Upper lobe of right lung (tissue), 1 donor: ENCODE data around the gene IQCC. TPM values are rescaled to one million over a fixed set of nuclear protein-coding genes. Genes with fewer than 3 reads are reported as not detected.

ENCODE experiments used
- ATAC-seq: fragments of 200-7000 bp; cut with Tn5 transposase; one replicate; pipeline ENCODE4 v1.9.1; 2020; ENCODE audit warnings: mild to moderate bottlenecking, moderate library complexity
- DNase-seq: peaks from one replicate; pipeline ENCODE4 v3.0.0-alpha.2; 2020
- H3K27ac ChIP-seq: fragments of 200-600 bp; one replicate; pipeline ENCODE4 v1.8.0; 2022
- H3K27me3 ChIP-seq: fragments of 200-600 bp; one replicate; pipeline ENCODE4 v1.8.0; 2022; ENCODE audit warnings: mild to moderate bottlenecking
- H3K36me3 ChIP-seq: fragments of 200-600 bp; one replicate; pipeline ENCODE4 v1.8.0; 2022
- H3K4me1 ChIP-seq: fragments of 200-600 bp; one replicate; pipeline ENCODE4 v1.8.0; 2022
- H3K4me3 ChIP-seq: fragments of 200-600 bp; one replicate; pipeline ENCODE4 v1.8.0; 2022; ENCODE audit warnings: mild to moderate bottlenecking
- H3K9me3 ChIP-seq: fragments of 200-600 bp; one replicate; pipeline ENCODE4 v1.8.0; 2022
- intact Hi-C: fragments of 100-400 bp; cut with DNase I; formaldehyde crosslinking; loops from one replicate; pipeline ENCODE4 v1.11.0; 2022
- total RNA-seq: library from RNA; stranded (reverse); fragmentation: NEBNext Ultra II Directional; extraction: Animal tissue kit (Norgen Biotek cat#: 25700); gene quantifications from one replicate; pipeline ENCODE4 v1.2.1, GENCODE V29; 2021
- TF ChIP-seq, protein P1 (sequence below): fragments of 200-600 bp; IDR thresholded peaks from one replicate; pipeline ENCODE4 v1.8.0; 2022; ENCODE audit warnings: antibody characterized with exemption
- donor health status: DM: no; HTN: yes; CAD: no; lungs with severe emphysema.

The IQCC gene
- total RNA-seq, 1 donor from 2014 or later, result 1.2 TPM

- TF ChIP-seq, protein P1, sequence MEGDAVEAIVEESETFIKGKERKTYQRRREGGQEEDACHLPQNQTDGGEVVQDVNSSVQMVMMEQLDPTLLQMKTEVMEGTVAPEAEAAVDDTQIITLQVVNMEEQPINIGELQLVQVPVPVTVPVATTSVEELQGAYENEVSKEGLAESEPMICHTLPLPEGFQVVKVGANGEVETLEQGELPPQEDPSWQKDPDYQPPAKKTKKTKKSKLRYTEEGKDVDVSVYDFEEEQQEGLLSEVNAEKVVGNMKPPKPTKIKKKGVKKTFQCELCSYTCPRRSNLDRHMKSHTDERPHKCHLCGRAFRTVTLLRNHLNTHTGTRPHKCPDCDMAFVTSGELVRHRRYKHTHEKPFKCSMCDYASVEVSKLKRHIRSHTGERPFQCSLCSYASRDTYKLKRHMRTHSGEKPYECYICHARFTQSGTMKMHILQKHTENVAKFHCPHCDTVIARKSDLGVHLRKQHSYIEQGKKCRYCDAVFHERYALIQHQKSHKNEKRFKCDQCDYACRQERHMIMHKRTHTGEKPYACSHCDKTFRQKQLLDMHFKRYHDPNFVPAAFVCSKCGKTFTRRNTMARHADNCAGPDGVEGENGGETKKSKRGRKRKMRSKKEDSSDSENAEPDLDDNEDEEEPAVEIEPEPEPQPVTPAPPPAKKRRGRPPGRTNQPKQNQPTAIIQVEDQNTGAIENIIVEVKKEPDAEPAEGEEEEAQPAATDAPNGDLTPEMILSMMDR, result peak; percentile 6
Observed at GRCh38 chr1:32201011-32201855, 4.2 kb upstream of the IQCC start.

DNA sequence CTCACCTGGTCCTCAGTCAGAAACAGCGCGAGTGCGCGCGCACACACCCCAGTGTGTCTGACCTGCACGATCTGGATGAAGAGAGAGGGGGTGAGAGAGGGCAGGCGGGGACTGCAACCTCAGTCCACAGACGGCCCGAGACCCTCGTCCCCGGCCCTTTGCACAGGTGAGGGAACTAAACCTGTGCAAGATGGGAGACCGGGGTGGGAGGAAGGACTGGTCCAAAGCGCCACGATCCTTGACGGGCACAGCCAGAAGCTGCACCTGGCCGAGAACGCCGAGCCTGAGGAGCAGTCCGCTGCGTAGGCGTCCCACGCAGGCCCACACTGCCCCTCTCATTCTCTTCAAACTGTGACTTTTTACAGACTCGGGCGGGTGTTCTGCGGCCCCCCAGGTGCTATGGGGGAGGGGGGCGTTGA is 519 bp upstream of the IQCC start:
- TF ChIP-seq, protein P1, result no peak
- peak overlapping the region; percentile 49 for H3K27ac ChIP-seq
- no peaks in the 10 kb centered on the region for H3K27me3 ChIP-seq
- peak overlapping the region; percentile 60 for H3K4me3 ChIP-seq
- H3K4me1 ChIP-seq, result peaks cover 24% of the 10 kb centered on the region
- no peaks in the 10 kb centered on the region for H3K9me3 ChIP-seq
- H3K36me3 ChIP-seq, result no peaks in the 10 kb centered on the region
- ATAC-seq (peak; percentile 8), DNase-seq (peak; percentile 70)
- intact Hi-C loops, result no loop called here

More at GRCh38 chr1:32201011-32201855, 4.2 kb upstream of the IQCC start:
- H3K27ac ChIP-seq, result peak overlapping the region; percentile 63
- peaks cover 14% of the 10 kb centered on the region for H3K36me3 ChIP-seq
- peak overlapping the region; percentile 65 for H3K4me3 ChIP-seq
- peak; percentile 74 for DNase-seq
- H3K9me3 ChIP-seq, result no peaks in the 10 kb centered on the region
- H3K27me3 ChIP-seq, result no peaks in the 10 kb centered on the region
- H3K4me1 ChIP-seq, result peaks cover 30% of the 10 kb centered on the region
- intact Hi-C loops, result no loop called here
- peak; percentile 11 for ATAC-seq

DNA sequence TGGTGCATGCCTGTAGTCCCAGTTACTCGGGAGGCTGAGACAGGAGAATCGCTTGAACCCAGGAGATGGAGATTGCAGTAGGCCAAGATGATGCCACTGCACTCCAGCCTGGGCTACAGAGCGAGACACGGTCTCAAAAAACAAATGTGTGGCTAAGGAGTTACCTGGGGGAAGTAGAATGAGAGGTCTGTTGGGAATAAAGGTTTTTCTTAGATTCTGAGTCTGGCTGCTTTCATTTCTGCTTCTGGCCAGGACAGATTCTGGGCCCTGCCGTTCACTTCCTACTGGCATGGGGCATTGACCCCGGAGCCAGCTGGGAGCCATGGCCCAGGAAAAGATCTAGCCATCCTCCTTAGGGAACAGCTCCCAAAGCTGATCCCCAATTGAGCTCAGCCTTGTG is 3.0 kb downstream of the IQCC start:
- no peak overlapping the region for H3K27ac ChIP-seq
- peaks cover 11% of the 10 kb centered on the region for H3K4me1 ChIP-seq
- no peak overlapping the region for H3K4me3 ChIP-seq
- H3K36me3 ChIP-seq, result no peaks in the 10 kb centered on the region
- H3K27me3 ChIP-seq, result no peaks in the 10 kb centered on the region
- no peak for DNase-seq
- TF ChIP-seq, protein P1, result no peak
- H3K9me3 ChIP-seq, result no peaks in the 10 kb centered on the region
- ATAC-seq, result no peak
- intact Hi-C loops, result no loop called here

DNA sequence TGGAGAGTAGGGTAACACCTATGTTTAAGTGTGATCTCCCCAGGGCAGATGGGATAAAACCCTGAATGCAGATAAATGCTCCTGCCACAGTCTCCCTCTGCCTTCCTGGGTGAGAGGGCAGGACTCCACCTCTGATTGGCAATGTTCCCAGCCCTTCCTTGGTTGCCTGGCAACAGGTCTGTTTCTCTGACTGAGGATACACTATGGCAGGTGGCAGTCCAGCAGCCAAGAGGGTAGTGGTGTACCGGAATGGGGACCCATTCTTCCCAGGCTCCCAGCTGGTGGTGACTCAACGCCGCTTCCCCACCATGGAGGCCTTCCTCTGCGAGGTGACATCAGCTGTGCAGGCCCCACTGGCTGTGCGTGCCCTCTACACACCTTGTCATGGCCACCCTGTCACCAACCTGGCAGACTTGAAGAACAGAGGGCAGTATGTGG is 3.4 kb downstream of the IQCC start, which contains the start of gene DCDC2B:
Gene DCDC2B (plus strand): TSS at position 199 of the 438 bp plus-strand sequence. CDS start 5 bp downstream, at position 204.
- ATAC-seq (peak; percentile 1), DNase-seq (no peak)
- Histone ChIP-seq H3K4me3 (no peak within 1 kb of the TSS), H3K27ac (no peak within 1 kb of the TSS), H3K36me3 (no peaks in the 10 kb centered on the region), H3K9me3 (no peaks in the 10 kb centered on the region), H3K27me3 (no peaks in the 10 kb centered on the region), H3K4me1 (peaks cover 11% of the 10 kb centered on the region)
- TF ChIP-seq, protein P1, result no peak
- intact Hi-C loops, result no loop called here

DNA sequence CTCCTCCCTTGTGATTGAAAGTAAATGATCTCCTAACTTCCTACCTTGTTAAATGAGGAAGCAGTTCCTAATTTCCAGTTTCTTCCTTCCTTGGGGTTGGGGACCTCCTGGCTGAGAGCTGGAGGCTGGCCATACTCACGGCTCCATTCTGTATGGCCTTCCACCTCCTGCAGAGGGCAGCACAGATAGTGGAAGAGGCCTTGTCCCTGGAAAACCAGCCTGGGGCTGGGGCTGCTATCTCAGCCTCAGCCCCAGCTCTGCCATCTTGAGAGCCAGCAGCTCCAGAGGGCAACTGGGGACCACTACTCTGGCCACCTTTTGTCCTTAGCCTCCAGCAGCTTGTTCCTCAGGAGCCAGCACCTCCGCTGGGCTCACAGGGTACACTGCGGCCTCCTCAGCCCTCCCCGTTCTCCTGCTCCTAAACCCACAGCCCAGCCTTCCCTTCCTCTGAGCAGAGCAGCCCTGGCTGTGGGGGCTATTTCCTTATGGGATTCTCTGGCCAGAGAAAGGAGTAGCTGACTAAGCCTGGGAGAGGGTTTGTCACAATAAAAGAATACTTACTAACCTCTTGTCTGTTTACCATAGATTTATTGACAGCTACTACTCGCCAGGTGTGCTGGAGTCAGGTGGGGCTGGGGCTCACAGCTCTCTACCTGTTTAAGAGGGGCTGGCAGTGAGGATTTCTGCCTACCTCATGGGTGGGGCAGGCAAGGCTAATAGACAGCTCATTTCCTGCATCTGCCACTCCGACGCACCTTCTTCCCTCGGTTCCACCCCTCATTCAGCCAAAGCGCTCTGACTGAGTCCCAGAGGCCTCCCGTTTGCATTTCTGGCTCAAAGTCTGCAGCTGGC is 10.4 kb downstream of the IQCC start:
- no peak overlapping the region for H3K4me3 ChIP-seq
- TF ChIP-seq, protein P1, result peak; percentile 74
- H3K36me3 ChIP-seq, result peaks cover 27% of the 10 kb centered on the region
- no peak for DNase-seq
- H3K9me3 ChIP-seq, result no peaks in the 10 kb centered on the region
- H3K4me1 ChIP-seq, result peaks cover 7% of the 10 kb centered on the region
- H3K27ac ChIP-seq, result no peak overlapping the region
- intact Hi-C loops, result no loop called here
- H3K27me3 ChIP-seq, result no peaks in the 10 kb centered on the region
- ATAC-seq, result peak; percentile 87
